ENCODE results near the gene HDHD5.

DNA sequence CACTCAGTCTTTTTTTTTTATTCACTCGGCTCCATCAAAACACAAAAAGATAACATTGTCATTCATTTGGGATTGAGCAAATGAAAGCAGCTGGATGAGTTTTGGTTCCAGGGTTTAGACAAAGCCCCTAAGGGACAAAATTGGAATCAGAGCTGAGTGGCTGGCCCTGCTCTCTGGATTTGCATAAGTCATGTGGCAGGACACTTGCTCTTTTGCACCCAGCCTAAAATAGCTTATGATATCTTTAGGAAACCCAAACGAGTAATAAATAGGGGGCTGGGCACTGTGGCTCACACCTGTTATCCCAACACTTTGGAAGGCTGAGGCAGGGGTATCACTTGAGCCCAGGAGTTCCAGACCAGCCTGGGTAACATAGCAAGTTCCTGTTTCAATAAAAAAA, 27.0 kb downstream of the HDHD5 start:
- TF ChIP-seq, protein P1, sequence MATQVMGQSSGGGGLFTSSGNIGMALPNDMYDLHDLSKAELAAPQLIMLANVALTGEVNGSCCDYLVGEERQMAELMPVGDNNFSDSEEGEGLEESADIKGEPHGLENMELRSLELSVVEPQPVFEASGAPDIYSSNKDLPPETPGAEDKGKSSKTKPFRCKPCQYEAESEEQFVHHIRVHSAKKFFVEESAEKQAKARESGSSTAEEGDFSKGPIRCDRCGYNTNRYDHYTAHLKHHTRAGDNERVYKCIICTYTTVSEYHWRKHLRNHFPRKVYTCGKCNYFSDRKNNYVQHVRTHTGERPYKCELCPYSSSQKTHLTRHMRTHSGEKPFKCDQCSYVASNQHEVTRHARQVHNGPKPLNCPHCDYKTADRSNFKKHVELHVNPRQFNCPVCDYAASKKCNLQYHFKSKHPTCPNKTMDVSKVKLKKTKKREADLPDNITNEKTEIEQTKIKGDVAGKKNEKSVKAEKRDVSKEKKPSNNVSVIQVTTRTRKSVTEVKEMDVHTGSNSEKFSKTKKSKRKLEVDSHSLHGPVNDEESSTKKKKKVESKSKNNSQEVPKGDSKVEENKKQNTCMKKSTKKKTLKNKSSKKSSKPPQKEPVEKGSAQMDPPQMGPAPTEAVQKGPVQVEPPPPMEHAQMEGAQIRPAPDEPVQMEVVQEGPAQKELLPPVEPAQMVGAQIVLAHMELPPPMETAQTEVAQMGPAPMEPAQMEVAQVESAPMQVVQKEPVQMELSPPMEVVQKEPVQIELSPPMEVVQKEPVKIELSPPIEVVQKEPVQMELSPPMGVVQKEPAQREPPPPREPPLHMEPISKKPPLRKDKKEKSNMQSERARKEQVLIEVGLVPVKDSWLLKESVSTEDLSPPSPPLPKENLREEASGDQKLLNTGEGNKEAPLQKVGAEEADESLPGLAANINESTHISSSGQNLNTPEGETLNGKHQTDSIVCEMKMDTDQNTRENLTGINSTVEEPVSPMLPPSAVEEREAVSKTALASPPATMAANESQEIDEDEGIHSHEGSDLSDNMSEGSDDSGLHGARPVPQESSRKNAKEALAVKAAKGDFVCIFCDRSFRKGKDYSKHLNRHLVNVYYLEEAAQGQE (IDR thresholded peaks at IDR 0.05; ENCODE audit: low read depth) = no peak
- TF ChIP-seq RAD21 (IDR thresholded peaks at IDR 0.05; ENCODE audit: low read depth) (no peak), EGR1 (IDR thresholded peaks at IDR 0.05) (no peak), EP300 (IDR thresholded peaks at IDR 0.05; ENCODE audit: borderline replicate concordance) (no peak), TAF1 (IDR thresholded peaks at IDR 0.05; ENCODE audit: low read depth) (no peak), FOXM1 (IDR thresholded peaks at IDR 0.05; ENCODE audit: borderline replicate concordance, low read depth) (no peak), TCF12 (IDR thresholded peaks at IDR 0.05; ENCODE audit: low read depth) (no peak), YY1 (IDR thresholded peaks at IDR 0.05; ENCODE audit: low read depth) (no peak), TEAD4 (IDR thresholded peaks at IDR 0.05) (no peak)
- TF ChIP-seq, protein P2, sequence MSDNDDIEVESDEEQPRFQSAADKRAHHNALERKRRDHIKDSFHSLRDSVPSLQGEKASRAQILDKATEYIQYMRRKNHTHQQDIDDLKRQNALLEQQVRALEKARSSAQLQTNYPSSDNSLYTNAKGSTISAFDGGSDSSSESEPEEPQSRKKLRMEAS (IDR thresholded peaks at IDR 0.05) = no peak

All from Ishikawa (cell line).